ENCODE results near the gene SIRPG. TPM values are rescaled to one million over a fixed set of nuclear protein-coding genes. Genes with fewer than 3 reads are reported as not detected.
"Not testable (repeated sequence)": the region's sequence is repeated elsewhere in the genome, so short reads cannot be mapped to it uniquely, and the experiment has no call there.

Gene SIRPG
- total RNA-seq, 1 donor from 2014 or later: 0.97 TPM

DNA sequence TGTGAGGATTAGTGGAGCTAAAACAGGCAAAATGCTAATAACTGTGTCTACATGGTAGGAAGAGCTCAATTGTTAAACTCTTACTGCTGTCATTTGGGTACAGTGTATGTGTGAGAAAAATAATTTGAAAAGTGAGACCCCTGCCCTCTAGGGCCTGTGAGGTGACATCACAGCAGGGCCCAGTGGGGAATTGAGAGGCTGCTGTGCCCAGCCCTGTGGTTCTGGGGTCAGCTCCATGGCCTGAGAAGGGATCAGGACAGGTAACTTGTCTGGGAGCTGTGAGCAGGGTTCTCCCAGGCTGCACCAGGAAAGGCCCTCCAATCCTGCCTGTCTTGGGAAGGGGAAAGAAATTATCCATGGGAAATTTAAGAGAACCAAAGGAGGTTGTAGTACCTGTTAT lies 39.1 kb downstream of the SIRPG start:
- ATAC-seq (no peak), DNase-seq (peak; percentile 13)
- TF ChIP-seq, protein P1, sequence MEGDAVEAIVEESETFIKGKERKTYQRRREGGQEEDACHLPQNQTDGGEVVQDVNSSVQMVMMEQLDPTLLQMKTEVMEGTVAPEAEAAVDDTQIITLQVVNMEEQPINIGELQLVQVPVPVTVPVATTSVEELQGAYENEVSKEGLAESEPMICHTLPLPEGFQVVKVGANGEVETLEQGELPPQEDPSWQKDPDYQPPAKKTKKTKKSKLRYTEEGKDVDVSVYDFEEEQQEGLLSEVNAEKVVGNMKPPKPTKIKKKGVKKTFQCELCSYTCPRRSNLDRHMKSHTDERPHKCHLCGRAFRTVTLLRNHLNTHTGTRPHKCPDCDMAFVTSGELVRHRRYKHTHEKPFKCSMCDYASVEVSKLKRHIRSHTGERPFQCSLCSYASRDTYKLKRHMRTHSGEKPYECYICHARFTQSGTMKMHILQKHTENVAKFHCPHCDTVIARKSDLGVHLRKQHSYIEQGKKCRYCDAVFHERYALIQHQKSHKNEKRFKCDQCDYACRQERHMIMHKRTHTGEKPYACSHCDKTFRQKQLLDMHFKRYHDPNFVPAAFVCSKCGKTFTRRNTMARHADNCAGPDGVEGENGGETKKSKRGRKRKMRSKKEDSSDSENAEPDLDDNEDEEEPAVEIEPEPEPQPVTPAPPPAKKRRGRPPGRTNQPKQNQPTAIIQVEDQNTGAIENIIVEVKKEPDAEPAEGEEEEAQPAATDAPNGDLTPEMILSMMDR (IDR thresholded peaks at IDR 0.05): no peak
- no peaks in the 10 kb centered on the region for H3K9me3 ChIP-seq
- H3K4me3 ChIP-seq: peak overlapping the region; percentile 38
- no peak overlapping the region for H3K27ac ChIP-seq
- no peaks in the 10 kb centered on the region for H3K27me3 ChIP-seq (ENCODE audit: low read depth)
- H3K36me3 ChIP-seq: no peaks in the 10 kb centered on the region
- peaks cover 20% of the 10 kb centered on the region for H3K4me1 ChIP-seq
- intact Hi-C loops (cut with DNase I): no loop called here

DNA sequence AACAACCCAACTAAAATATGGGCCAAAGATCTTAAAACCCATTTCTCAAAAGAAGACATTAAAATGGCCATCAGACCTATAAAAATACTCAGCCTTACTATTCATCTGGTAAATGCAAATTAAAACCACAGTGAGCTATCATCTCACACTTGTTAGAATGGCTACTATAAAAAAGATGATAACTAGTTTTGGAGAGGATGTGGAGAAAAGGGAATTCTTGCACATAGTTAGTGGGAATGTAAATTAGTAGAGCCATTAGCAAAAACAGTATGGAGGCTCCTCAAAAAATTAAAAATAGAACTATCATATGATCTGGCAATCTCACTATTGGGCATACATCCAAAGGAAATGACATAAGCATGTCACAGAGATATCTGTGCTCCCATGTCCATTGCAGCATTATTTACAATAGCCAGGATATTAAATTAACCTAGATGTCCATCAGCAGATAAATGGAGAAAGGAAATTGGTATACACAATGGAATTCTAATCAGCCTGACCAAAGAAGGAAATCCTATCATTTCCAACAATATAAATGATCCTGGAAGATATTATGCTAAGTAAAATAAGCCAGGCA lies 40.6 kb downstream of the SIRPG start:
- ATAC-seq: no peak
- H3K9me3 ChIP-seq: no peaks in the 10 kb centered on the region
- H3K4me3 ChIP-seq: no peak overlapping the region
- H3K36me3 ChIP-seq: no peaks in the 10 kb centered on the region
- H3K4me1 ChIP-seq: peaks cover 5% of the 10 kb centered on the region
- no peak overlapping the region for H3K27ac ChIP-seq
- H3K27me3 ChIP-seq (ENCODE audit: low read depth): no peaks in the 10 kb centered on the region
- DNase-seq: no peak
- TF ChIP-seq, protein P1 (IDR thresholded peaks at IDR 0.05): no peak
- intact Hi-C loops (cut with DNase I): no loop called here

DNA sequence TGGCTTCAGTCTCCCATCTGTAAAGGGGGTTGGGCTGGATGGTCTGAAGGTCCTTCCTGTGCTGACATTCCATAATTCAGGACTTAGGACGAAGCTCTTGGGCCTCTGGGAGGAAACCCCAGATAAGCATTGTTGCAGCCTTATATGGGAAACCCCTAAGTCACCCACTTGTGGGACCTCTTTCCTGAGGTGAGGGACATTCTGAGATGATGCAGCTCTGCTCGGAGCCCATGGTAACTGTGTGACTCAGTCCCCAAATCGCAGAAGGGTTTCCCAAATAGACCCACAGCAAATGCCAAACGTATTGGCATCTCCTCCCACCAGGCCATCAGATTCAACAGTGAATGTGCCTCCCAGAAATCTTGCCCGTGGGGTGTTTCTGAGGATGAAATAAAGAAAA lies 47.2 kb downstream of the SIRPG start:
- intact Hi-C loops (cut with DNase I); ATAC-seq; H3K9me3 ChIP-seq: not testable (repeated sequence)

DNA sequence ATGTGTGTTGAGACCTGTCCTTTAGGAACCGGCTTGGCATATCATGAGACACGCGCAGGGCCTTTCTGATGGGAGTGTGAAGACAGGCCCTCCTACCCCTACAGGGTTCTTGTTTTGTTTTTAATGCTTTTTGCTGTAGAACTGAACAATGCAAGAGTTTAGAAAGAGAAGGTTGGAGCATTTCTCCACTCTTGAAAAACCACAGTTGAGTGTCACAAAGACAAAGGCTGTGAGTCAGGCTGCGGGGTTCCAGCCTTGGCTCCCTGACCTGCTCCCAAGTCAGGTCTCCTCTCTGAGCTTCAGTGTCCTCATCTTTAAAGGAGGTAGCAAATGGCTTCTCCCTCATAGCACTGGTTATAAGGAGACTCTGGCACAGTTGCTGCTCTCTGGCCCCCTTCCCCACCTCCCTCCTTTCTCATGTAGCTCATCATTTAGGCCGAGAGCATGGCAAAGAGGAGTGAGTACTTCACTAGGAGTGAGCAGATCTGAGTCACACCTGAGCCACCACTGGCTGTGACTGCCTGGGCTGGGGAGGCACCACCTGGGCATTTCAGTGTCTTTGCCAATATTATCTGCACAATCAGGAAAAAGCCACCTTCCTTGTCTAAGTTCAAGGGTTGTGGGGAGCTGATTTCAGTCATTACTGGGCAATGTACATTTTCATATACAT lies 48.8 kb downstream of the SIRPG start:
- H3K27me3 ChIP-seq (ENCODE audit: low read depth); DNase-seq; ATAC-seq; H3K27ac ChIP-seq; H3K9me3 ChIP-seq; H3K36me3 ChIP-seq; intact Hi-C loops (cut with DNase I); H3K4me3 ChIP-seq; H3K4me1 ChIP-seq: not testable (repeated sequence)

More for the DNA sequence above, 47.2 kb downstream of the SIRPG start:
- H3K27ac ChIP-seq; H3K4me3 ChIP-seq; H3K27me3 ChIP-seq (ENCODE audit: low read depth); H3K4me1 ChIP-seq; H3K36me3 ChIP-seq; DNase-seq: not testable (repeated sequence)

DNA sequence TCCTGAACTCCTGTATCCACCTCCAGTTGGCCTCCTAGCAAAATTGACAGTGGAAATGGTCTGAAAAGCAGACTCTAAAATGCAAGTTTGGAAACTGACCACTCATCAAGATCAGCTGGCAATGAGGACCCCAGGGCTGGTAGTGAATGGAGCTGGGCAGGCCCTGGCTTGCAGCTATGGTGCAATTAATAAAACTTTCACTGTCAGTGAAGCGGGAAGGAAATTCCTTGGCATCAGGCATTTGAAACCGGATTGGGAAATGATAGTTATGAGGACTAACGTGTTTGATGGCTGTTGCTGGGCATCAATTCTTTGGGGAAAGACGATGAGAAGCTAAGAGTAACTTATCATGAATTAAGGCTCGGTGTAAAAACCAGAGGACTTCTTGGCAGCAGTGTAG lies 56.8 kb downstream of the SIRPG start:
- Histone ChIP-seq H3K27me3 (ENCODE audit: low read depth) (no peaks in the 10 kb centered on the region), H3K4me1 (no peaks in the 10 kb centered on the region), H3K36me3 (no peaks in the 10 kb centered on the region), H3K27ac (no peak overlapping the region), H3K4me3 (no peak overlapping the region), H3K9me3 (no peaks in the 10 kb centered on the region)
- no peak for ATAC-seq
- TF ChIP-seq, protein P1 (IDR thresholded peaks at IDR 0.05): no peak
- intact Hi-C loops (cut with DNase I): no loop called here
- DNase-seq: no peak

DNA sequence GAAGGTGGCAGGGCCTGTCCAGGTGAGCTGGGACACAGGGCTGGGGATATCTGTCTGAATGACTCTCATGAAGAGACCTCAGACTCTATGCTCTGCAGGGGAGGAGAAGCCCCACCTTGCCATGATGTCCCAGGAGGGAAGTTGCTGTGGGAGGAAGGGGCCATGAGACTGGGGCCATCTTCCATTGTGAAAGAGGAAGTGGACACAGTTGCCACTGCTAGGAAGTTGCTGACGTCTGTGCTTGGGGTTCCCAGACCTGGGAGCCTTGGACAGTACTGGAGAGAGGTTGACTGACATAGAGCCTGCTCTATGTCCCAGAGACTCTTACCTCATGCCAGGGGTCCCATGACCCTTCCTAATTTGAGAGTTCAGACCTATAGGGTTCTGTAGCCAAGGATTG lies 62.2 kb downstream of the SIRPG start:
- TF ChIP-seq, protein P1 (IDR thresholded peaks at IDR 0.05): no peak
- H3K4me3 ChIP-seq: no peak overlapping the region
- no peaks in the 10 kb centered on the region for H3K4me1 ChIP-seq
- DNase-seq (no peak), ATAC-seq (no peak)
- H3K27ac ChIP-seq: no peak overlapping the region
- intact Hi-C loops (cut with DNase I): no loop called here
- H3K36me3 ChIP-seq: no peaks in the 10 kb centered on the region
- no peaks in the 10 kb centered on the region for H3K27me3 ChIP-seq (ENCODE audit: low read depth)
- H3K9me3 ChIP-seq: no peaks in the 10 kb centered on the region
